Stimulated activated CD8-positive, alpha-beta memory T cell treated with anti-CD3 and anti-CD28 coated beads, Interleukin-15, amount 100 ng/mL, for 48 hours (primary cell): ENCODE data around the gene JARID2.

Experiments used
- DNase-seq, 2 donors: peaks; one replicate each; pipeline ENCODE4 v3.0.0-alpha.2; 2020; ENCODE audit warnings: low read depth in 2 of 2

JARID2 gene

DNA sequence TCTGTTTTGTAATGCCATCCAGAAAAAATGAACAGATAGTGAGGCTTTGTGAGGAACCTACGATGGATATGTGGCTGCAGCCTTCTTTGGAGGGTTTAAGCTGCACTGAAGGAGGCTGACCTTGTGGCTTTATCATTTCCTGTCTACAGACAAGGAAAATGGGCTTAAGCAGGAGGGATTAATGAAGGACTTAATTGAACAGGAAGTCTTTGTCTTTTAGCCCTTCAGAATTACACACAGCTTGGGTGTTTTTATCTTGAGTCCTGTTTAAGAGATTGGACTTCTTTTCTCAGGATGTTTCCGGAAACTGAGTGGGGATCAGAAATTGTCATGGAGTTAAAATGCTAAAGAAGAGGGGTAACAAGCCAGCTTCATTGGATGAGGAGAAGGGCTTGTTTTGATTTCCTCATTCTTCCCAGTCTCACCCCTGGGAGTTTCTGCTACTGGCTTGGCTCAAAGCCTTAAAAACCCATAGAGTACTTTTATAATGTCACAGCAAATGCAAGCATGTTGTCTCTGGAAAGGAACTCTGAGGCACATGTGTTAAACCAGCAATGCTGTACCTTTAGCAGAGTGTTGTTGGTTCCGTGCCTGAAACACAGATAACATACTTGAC is 193.6 kb downstream of the JARID2 start:
- no peak for DNase-seq

DNA sequence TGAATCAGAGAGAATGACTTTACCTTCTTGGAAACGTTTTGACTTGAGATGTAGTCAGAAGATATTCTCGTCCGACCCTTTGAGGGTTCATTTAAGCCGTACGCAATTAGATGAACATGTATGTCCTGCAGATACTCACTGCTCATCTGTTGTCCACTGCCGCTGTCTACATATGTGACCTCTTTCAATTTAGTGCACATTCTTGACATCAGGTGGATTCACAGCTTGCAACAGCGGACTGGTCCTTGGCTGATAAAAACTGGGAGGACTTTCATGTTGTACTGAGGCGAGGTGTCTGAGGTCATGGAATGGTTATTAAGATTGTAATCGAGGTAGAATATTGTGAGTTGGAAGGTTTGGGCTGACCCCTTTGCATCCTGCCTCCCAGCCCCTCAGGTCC is 194.2 kb downstream of the JARID2 start:
- DNase-seq: no peak

DNA sequence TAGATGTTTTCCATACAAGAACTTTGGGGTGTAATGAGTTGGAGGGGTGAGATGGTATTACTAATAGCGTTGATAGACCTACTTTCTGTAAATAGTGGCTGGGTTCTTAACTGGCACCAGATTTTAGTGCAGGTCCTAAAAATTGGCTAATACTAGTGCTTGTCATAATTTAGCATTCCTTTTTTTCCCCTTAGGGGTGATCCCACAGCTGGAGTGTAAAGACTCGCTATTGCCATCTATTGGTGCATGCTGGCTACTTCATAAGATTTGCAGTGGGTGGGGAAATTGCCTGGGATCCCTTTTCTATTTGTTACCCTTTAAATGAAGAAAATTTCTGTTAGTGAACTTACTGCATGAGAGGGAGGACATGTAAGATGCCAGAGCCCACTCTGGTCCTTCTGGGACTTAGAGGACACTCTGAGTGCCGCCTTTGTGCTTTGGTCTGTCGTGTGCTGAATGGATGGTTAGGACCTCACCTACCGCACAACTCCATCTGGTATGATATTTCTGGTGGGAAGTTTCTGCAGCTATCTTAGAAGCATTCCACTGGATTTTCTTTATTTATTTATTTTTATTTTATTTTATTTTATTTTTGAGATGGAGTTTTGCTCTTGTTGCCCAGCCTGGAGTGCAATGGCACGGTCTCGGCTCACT is 195.5 kb downstream of the JARID2 start:
- no peak for DNase-seq

DNA sequence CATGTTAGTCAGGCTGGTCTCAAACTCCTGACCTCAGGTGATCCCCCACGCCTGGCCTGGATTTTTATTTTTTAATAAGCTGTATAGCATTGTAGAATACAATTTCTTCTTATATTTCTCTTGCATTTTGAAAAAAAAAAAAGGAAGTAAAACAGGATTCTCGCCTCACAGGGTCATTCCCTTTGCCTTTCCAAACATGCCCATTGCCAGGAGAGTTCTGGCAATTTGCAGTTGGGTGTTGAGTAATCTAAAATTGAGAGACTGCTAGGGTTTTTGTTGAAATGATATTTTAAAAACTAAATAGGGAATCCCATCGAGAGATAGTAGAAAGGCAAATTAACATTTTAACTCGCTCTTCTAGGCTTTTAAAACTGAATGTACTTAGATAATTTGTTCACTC is 196.1 kb downstream of the JARID2 start:
- no peak for DNase-seq

DNA sequence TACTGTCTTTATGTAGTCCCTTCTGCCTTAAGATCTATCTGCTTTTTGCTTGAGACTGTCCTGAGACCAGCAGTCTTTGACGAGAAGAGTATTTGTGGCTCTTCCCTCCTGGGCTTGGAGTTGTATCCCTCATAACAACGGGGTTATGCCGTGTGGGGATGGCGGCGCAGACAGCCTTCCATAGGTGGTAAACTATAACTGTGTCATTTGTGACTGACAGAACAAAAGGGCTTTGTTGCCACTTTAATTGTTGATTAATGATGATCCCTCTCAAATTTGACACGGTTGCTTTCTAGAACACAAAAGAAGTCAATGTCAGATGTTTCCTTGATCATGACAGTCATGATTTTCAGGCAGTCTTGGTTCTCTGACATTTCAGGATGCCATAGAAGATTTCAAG is 196.6 kb downstream of the JARID2 start:
- DNase-seq: no peak

DNA sequence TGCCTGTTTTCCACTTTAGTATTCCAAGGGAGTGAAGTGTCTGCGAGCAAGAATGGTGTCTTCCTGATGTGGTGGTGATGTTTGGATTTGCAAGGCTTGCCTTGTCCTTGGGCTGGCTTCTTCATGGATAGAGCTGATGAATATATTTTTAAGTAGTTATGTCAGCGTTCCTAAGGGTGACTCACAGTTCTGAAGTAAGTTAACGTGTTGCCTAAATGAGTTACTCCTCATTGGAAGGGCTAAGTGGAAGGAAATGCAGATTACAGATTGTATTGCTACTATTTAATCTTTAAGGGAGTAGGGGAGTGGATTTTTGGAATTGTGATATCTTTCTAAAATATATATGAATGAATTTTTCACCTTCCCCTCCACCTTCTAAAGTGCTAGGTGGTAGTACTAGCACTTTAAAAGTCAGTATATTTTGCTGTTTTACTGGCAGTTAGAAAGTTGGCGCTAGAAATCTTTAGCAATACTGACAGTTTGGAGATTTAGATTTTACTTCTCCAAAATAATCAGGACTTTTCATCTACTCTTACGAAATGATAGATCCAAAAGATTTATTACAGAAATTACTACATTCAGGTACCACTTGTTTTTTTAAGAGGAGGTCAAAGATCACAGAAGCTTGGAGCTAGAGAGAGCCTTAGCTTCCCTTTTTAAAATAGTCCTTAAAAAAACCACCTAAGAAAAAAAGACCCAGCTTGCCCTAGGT is 197.4 kb downstream of the JARID2 start:
- DNase-seq: no peak

DNA sequence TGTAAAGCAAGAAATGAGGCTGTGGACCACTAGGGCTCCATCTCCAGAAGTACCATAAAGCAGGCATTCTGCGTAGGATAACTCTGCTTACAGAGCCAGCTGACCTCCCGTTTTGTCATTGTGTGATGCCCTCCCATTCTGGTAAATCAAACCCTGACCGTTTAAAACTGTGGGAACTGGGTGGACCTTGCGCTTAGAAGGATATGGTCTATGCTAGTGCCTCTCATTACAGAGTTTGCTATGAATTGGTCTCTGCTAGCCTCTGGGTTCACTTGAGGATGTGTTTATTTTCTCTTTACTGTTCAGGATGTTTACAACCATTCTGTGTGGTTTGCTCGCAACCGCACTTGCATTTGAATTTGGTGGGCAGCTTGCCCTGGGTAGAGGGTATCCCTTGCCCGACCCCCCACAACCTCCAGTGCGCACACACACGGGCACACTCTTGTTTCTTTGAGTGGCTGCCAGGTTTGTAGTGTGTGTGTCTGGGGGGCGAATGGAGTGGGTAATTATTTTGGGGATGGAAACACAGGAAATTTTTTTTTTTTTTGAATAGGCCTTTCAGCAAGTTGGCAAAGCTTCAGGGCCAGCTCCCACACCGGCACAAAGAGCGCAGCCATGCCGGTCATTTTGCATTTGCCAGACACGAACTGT is 198.3 kb downstream of the JARID2 start:
- no peak for DNase-seq

DNA sequence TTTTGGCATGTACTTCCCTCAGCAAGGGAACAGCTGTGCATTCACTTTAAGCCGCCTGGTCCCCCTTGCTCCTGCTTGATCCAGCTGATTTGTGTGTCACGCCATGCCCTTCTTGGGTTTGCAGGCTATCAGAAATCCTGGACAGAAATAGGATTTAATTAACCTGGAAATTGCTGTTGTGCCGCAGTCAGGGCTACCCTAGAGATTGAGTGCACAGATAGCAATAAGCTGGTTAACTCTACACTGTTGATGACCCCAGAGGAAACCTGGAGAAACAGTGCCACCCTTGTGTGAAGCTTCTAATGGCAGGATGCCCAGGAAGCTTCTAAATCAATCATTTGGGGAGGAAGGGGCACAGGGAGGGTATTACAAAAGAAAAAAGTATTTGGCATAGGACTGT is 199.0 kb downstream of the JARID2 start:
- no peak for DNase-seq

DNA sequence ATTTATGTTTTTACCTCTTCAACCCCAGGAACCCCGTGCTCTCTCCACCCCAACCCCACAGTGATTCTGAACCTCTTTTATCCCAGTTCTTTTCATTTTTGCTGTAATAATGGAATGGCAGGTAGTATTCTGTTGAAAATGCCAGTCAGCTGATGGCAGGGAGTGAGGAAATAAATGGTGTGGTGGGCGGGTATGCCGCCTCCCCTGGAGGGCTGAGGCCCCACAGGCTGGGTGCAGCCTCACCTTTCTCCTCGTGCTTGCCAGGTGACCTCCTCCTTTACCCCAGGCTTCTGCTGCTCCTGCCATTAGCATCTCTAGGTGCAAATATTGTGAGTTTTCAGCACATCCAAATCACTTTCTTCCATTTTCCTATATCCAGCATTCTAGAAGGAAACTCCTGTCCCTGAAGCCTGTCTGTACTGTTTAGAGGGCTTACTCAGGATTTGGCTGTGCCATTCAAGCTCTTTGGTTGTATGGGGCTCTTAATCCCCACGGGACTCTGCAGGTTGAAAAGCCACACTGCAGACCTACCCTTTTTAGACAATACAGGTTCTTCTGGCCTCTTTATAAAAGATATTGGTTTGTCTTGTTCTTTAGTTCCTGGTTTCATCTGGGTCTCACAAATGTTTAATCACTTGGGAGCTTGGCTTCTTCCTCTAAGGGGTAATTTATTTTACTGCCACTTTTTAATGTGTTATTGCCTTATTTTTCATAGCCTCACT is 201.8 kb downstream of the JARID2 start:
- no peak for DNase-seq

DNA sequence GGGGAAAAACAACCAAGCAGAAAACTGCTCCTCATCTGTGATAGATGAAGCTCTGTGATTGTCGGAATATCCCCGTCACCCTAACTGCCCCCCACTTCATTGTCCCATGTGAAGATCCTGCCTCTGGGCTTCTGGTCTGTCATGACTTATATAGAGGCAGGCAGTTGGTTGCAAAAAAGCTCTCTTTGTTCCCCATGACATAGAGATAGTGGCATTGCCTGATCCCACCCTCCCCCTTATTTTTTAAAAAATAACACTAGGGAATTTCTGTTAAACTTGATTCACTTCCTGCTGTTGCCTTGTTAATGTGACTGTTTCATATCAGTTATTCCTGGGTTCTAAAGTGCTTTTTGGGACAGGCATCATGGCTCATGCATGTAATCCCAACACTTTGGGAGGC is 203.1 kb downstream of the JARID2 start:
- DNase-seq: no peak

DNA sequence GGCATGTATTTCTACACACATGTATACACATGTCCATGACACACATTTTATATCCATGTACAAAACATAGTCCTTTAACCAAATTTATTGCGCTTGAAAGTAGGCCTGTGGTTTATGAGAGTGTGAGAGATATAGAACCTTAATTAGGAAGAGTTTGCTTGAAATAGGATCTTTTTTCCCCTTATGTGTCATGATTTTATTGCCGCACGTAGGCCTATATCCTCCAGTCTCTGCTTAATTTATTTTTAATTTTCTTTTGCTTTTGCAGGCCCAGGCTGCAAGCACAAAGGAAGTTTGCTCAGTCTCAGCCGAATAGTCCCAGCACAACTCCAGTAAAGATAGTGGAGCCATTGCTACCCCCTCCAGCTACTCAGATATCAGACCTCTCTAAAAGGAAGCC is 205.9 kb downstream of the JARID2 start:
- DNase-seq: no peak

DNA sequence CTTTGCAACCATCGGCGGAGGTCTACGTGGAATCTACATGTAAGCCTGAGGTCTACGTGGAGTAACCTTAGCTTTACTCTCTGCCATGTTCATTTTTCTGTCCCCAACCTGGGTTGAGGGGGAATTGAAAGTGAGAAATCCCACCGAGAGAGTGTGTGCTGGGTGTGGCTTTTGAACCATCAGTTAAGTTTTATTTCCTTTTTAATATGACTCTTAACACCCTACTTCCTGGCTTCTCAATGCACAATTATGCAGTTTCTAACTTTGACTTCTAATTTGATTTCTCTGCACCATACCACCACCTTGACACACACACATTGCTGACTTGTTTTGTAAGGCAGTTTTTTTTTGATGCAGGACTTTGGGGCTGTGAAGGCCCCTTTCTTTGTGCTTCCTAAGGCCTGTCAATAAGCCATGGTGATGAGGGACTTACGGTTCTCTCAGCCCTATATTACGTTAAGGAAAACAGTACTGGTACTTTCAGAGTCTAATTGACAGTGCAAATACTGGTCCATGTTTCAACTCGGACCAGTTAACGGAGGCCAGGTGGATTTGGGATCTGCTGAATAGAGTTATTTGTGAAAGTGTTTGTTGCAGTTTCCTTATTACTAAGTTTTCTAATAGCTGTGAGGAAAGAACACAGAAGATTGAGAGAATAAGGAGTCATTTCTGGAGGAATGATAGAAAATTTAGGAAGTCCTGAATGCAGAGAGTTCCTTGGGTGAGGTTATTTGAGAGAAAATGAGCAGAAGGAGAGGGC is 206.5 kb downstream of the JARID2 start:
- no peak for DNase-seq

DNA sequence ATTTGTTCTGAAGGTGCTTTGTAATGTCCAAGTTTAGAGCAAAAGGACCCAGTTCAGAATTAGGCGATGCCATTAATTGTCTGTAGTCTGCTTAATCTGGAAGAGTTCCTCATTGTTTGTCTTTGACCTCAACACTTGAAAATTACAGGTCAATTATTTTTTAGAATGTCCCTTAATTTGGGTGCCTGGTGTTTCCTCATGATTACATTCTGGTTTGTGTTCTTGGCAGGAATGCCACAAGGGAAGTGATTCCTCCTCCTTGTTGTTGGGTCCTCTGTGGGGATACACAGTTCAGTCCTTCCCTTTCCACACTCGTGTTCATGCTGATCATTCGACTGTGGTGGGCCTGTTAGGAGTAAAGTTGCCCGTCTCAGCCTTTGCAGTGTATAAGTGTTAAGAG is 207.3 kb downstream of the JARID2 start:
- DNase-seq: no peak

DNA sequence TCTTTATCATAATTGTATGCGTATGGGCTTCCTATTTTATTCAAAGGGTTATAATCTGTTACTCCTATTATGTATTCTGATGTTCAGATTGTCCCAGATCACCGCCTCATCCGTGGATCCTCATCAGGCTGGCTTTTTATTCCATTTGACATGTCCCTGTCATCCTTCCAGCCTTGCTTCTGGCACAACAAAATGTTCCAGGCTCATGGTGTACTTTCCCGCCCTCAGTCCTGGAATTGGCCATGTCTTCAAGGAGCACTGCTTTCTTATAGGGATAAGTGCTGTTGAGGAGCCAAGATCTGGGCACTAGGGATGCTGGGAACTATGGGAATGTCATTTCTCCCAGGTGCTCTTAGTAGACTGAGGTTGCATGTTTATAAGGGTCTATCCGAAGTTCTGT is 207.8 kb downstream of the JARID2 start:
- no peak for DNase-seq

DNA sequence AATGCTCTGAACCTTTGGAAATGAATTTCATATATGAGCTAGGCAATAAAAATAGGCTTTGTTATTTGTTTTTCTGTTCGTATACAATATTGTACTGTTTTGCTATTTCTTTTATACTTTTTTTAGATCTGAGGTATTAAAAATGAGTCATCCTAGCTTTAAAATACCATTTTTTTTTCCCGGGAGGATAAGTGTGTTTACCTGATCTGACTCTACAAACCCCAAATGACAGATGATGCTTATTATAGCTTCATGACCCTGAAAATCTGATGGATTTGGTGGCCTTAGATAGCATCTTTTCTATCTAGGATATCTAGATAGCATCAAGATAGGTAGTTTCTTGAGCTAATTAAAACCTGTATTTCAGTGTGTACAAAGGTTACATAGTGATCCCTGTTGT is 210.6 kb downstream of the JARID2 start:
- no peak for DNase-seq

DNA sequence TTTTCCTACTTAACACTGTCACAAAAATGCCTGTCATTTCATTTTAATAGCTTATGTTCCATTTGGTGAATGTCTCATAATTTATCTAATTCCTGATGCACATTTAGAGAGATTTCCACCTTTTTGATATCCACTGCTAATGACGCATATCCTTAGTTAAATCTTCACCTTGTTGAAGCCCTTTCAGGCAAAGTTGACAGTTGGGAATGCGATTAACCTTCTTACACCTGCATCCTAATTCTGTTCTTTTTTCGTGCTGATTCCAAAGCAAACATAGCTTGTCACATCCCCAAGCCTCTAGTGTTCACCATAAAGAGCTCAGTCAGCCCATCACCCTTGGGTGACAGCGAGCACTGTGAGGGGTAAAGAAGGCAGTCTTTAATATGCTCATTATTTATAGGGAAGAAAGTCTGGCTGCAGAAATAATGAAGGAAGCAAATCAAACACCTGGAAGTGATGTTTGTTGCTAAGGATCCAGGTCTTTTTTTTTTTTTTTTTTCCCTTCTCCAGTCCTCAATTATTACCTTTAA is 211.3 kb downstream of the JARID2 start:
- no peak for DNase-seq

DNA sequence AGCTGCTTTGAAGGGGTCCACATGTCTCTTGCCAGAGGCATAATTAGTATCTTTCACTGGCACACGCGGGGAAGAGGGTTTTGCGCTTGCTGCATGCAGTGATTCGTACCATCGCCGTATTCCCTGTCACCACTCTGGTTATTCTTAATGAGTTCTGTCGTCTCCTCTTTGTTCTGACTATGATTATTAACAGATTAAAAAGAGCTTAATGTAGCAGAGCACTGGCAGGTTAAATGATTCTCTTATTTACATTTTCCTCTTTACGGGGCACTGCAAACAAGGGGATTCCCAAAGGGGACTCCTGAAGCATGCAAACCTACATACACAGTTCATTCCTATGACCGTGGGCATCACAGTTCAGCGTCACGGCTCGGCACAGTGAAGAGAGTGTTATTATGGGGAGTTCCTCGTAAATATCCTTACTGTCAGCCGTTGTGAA is 212.2 kb downstream of the JARID2 start:
- no peak for DNase-seq

DNA sequence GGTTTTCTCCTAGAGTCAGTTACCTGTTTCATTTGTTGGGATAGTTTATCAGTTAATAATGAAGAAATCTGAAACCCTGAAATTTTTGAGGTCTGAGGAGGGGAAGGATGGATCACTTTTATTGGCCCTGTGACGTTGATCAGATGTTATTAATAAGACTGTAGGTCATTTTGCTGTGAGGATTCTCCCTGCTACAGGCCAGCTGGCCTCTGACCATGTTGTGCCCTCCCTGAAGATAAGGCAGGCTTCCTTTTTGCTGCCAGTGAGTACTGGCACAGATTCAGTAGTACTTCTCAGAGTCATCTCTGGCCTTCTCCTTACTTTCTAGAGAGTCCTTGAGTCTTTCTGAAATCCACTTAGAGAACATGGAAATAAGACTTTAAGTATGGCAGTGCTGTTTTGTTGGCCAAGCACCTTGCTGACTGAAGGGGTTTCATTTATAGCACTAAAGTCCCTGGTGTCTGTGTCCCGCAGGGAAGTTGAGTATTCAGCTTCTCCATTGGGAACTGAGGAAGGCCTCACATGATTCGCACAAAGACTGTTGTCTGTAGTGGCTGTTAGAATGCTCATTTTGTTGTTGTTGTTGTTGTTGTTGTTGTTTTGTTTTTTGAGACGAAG is 214.3 kb downstream of the JARID2 start:
- DNase-seq: no peak

DNA sequence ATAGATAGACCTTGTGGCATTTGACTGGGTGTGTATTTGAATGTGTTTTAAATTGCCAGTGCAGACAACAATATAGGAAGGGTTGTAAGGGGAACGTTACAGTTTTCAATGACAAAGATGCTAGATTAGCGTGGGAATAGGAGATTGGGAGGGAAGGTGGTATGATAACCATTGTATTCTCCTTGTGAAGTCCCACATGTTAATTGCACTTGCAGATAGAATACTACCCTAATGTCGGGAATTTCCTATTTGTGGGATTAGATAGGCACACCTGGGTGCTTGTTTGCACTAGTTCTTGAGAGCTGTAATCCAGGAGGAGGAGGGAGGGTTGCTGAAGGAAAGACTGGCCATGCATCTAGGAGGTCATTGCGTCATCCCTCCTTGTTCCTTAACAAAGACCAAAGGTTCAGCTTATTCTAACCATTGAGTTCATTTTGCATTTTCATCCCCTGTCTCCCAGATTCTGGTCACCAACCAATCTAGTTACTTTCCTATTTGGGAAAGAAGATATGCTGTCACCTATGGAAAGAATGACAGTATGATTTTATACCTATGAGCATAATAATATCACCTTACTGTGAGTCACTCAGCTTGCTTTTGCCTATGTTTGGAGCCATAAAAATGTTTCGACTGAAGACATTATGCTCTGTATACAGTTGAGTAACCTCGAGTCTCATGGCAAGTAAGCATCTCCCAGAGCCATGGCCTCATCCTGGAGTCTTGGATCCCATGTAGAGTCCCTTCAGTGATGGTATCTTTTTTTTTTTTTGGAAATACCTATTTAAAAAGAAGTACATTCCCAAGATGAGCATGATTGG is 215.5 kb downstream of the JARID2 start:
- DNase-seq: no peak

DNA sequence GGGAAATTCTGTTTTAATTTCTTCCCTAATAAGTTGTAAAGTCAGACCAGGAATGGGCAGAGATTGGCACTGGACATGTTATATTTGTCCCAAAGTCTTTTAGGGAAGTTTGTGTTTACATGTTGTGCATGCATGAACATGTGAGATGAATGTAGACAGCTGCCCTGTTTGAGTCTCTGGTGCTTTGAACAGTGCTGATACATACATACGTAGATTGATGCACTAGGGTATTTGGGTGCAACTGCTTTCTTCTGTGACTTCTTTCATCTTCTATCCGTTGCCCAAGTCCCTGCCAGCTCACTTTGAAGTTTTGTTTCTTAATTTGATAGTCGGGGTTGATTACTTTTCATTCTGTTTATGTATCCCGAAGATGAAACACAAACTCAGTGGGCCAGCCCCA is 216.4 kb downstream of the JARID2 start:
- no peak for DNase-seq
